ENCODE measurements around the gene CAP1.
A peak's percentile ranks its signal among the peaks of the same experiment; 100 is the strongest.
"Not testable (repeated sequence)": the region's sequence is repeated elsewhere in the genome, so short reads cannot be mapped to it uniquely, and the experiment has no call there.

The CAP1 gene

DNA sequence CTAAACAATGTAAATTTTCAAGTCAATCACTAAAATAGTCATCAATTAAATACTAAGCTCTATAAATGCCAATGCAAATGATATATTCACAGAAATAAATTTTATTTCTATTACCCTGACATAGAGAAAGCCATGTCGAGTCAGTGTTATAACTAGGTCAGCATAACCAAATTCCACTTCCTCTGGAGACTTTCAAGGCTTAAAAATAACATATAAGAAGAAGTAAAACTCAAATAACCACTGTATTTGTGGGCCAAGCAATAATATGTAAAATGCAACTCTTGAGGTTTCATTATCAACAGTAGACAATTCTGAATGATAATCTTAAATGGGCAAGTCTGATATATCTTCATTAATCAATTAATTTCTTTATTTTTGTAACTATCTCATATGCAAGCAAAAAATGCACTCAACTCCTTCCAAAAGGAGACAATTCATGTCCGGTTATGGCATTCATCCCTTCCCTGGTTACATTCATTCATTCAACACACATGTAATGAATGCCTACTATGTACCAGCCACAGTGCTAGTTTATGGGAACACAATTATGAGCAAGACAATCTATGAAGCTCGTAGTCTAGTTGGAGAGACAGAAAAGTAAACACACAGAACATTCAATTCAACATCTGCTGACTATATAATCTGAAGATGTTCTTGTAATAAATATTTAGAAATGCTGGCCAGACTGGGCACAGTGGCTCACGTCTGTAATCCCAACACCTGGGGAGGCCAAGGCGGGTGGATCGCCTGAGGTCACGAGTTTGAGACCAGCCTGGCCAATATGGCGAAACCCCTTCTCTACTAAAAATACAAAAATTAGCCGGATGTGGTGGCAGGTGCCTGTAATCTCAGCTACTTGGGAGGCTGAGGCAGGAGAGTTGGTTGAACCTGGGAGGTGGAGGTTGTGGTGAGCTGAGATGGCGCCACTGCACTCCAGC is 37.1 kb upstream of the CAP1 start:
- TF ChIP-seq, protein P1, sequence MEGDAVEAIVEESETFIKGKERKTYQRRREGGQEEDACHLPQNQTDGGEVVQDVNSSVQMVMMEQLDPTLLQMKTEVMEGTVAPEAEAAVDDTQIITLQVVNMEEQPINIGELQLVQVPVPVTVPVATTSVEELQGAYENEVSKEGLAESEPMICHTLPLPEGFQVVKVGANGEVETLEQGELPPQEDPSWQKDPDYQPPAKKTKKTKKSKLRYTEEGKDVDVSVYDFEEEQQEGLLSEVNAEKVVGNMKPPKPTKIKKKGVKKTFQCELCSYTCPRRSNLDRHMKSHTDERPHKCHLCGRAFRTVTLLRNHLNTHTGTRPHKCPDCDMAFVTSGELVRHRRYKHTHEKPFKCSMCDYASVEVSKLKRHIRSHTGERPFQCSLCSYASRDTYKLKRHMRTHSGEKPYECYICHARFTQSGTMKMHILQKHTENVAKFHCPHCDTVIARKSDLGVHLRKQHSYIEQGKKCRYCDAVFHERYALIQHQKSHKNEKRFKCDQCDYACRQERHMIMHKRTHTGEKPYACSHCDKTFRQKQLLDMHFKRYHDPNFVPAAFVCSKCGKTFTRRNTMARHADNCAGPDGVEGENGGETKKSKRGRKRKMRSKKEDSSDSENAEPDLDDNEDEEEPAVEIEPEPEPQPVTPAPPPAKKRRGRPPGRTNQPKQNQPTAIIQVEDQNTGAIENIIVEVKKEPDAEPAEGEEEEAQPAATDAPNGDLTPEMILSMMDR (IDR thresholded peaks at IDR 0.05; ENCODE audit: control extremely low read depth, extremely low read depth, low read depth, missing control alignments): no peak
- POLR2A ChIA-PET: no interaction called here
- DNase-seq (ENCODE audit: extremely low spot score): peak; percentile 61
- CTCF ChIA-PET: interaction anchor here (0.8 to 4.8 kb wide), 10 partner anchors 20 to 350 kb away, joined by 3 to 26 read pairs (median 4); partner anchors contain the start of gene MYCL

DNA sequence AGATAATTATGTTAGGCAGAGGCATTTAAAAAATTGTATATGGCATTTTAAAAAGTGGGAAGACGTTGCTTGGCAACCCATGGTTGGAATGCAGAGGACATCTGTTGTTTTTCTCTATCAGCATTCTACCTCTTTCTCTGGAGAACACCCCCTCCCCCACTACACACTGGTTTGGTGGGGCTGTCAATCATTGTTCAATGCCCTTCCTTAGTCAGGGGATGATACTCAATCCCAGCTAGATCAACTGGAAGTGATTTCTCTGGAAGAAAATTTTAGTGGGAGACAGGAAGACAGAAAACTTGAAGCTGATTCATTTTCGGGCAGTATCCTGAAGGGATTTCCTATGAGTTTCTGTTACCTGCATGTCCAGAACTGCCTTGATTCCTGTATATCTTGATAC is 35.7 kb upstream of the CAP1 start:
- no peak for DNase-seq (ENCODE audit: extremely low spot score)
- ChIA-PET POLR2A (no interaction called here), CTCF (interaction anchor here (0.8 to 4.8 kb wide), 3 partner anchors 27 to 103 kb away, joined by 3 to 26 read pairs (median 3); partner anchors contain the start of genes CAP1 and MYCL)

DNA sequence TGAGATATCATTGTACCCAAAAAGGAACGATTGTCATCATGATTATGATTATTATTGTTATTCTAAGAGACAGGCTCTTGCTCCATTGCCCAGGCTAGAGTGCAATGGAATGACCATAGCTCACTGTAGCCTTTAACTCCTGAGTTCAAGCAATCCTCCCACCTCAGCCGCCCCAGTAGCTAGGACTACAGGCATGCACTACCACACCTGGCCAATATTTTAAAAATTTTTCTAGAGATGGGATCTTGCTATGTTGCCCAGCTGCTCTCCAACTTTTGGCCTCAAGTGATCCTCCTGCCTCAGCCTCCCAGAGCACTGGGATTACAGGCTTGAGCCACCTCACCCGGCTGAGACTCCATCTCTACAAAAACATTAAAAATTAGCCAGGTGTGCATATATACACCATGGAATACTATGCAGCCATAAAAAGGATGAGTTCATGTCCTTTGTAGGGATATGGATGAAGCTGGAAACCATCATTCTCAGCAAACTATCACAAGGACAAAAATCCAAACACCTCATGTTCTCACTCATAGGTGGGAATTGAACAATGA is 33.0 kb upstream of the CAP1 start:
- DNase-seq (ENCODE audit: extremely low spot score); POLR2A ChIA-PET: not testable (repeated sequence)
- CTCF ChIA-PET: interaction anchor here (4.5 kb wide), 1 partner anchor 26 kb away, joined by 21 read pairs; no protein-coding TSS in a partner anchor

More for the DNA sequence above, 35.7 kb upstream of the CAP1 start:
- TF ChIP-seq, protein P1 (IDR thresholded peaks at IDR 0.05; ENCODE audit: control extremely low read depth, extremely low read depth, low read depth, missing control alignments): no peak

DNA sequence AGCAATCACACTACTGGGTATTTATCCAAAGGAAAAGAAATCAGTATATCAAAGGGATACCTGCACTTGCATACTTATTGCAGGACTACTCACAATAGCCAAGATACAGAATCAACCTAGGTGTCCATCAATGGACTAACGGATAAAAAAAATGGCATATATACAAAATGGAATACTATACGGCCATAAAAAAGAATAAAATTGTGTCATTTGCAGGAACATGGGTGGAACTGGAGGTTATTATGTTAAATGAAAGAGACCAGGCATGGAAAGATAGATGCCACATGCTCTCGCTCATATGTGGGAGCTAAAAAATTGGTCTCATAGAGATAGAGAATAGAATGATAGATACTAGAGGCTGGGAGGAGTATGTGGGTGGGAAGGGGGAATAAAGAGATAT is 29.3 kb upstream of the CAP1 start:
- ChIA-PET POLR2A (no interaction called here), CTCF (interaction anchor here (2.1 to 4.5 kb wide), 2 partner anchors 22 to 38 kb away, joined by 6 to 21 read pairs; no protein-coding TSS in a partner anchor)
- TF ChIP-seq, protein P1 (IDR thresholded peaks at IDR 0.05; ENCODE audit: control extremely low read depth, extremely low read depth, low read depth, missing control alignments): no peak
- DNase-seq (ENCODE audit: extremely low spot score): no peak

DNA sequence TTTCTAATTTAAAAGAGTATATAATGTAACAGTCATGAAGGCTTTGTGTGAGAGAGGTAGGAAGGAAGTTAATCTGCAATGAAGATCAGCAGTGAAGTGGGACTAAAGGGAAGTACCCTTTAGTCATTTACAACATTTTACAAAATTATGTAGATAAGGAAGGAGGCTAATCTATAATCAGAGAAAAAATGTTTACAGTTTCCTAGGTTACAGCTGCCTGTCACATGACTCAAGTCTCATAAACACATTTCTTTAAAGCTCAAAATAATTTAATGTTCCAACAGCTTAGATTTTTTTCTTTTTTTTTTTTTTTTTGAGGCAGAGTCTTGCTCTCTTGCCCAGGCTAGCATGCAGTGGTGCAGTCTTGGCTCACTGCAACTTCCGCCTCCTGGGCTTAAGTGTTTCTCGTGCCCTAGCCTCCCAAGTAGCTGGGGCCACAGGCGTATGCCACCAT is 26.2 kb upstream of the CAP1 start:
- CTCF ChIA-PET: interaction anchor here (0.7 to 1.5 kb wide), 6 partner anchors 18 to 94 kb away, joined by 3 to 12 read pairs (median 3); no protein-coding TSS in a partner anchor
- POLR2A ChIA-PET: interaction anchor here (0.6 kb wide), 1 partner anchor 373 kb away, joined by 3 read pairs; no protein-coding TSS in a partner anchor
- DNase-seq (ENCODE audit: extremely low spot score): no peak
- TF ChIP-seq, protein P1 (IDR thresholded peaks at IDR 0.05; ENCODE audit: control extremely low read depth, extremely low read depth, low read depth, missing control alignments): no peak

DNA sequence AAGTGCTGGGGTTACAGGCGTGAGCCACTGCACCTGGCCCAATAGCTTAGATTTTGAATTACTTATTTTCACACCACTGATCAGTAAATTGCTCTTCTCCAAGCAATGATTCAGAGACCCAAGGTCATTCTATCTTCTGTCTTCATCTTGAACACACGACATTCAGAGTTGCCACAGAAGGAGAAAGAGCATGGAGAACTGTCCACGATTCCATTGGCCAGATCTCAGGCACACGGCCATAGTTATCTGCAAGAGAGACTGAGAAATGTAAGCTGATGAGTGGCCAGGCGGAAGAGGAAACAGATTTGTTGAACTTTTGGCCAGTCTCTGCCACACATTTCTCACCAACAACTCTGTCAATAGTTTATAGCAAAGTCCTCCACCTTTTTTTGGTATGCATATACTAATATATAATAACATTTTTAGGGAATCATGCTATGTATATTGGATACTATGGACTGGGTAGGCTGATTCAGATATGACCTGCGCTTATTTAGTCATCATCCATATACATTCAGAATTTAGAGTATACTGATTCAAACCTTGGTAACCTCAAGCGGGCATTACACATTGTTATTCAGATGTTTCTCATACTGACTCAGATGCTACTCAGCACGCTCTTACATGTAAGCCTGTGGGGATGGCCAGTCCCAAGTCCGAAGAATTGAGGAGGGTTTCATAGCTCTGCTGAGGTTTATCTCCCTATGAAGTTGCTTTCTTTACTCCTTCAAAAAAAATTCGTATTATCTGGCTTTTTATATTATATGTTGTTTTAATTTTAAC is 25.5 kb upstream of the CAP1 start:
- TF ChIP-seq, protein P1 (IDR thresholded peaks at IDR 0.05; ENCODE audit: control extremely low read depth, extremely low read depth, low read depth, missing control alignments): no peak
- DNase-seq (ENCODE audit: extremely low spot score): no peak
- ChIA-PET CTCF (interaction anchor here (0.7 to 1.5 kb wide), 5 partner anchors 17 to 95 kb away, joined by 3 to 12 read pairs (median 3); no protein-coding TSS in a partner anchor), POLR2A (no interaction called here)

All from GM10248 (cell line).